Measurements from ENCODE around the gene ARL8A. TPM values are rescaled to one million over a fixed set of nuclear protein-coding genes. Genes with fewer than 3 reads are reported as not detected.

Gene ARL8A
- polyA plus RNA-seq, 2 of the 4 experiments (the other 2 are of a cell fraction), result 23.4 to 49.8 TPM

- TF ChIP-seq RAD21 (conservative IDR thresholded peaks at IDR 0.05 in 1 of 2, IDR thresholded peaks at IDR 0.05 in 1 of 2) (no peak), MYC (IDR thresholded peaks at IDR 0.05; ENCODE audit: borderline replicate concordance, low read length) (no peak), FOSL2 (IDR thresholded peaks at IDR 0.05) (no peak; the same call in 1 of the 2 replicates), FOSL2 (CRISPR knock-in tag; IDR thresholded peaks at IDR 0.05) (peak; percentile 85), CEBPB (IDR thresholded peaks at IDR 0.05) (peak; percentile 10 to 26; a peak in 1 of 4 replicates)
Observed at GRCh38 chr1:202106340-202107254, 37.9 kb downstream of the ARL8A start (continued).

GRCh38 chr1:202105571-202106339 lies 38.8 kb downstream of the ARL8A start:
- Histone ChIP-seq H3K27ac (peak overlapping the region; percentile 91 to 94), H3K4me1 (peaks cover 66% of the 10 kb centered on the region), H3K9me3 (no peaks in the 10 kb centered on the region), H3K4me3 (no peak overlapping the region), H3K4me2 (peak overlapping the region; percentile 79)
- ChIA-PET POLR2A (interaction anchor here (0.9 to 5.5 kb wide), 6 partner anchors 43 to 95 kb away, joined by 3 to 69 read pairs (median 8); partner anchors contain the start of gene ELF3), CTCF (interaction anchor here (0.7 to 6.2 kb wide), 13 partner anchors 13 to 670 kb away, joined by 3 to 55 read pairs (median 3); partner anchors contain the start of gene ELF3)
- WGBS (ENCODE audit: missing lambda C conversion rate), result 11% methylated on average over 9 of the region's 10 CpGs
- DNase-seq (ENCODE audit: low read depth in 1 of 2, low spot score in 1 of 2) (peak; percentile 91 to 93), ATAC-seq (peak; percentile 85 to 89), FAIRE-seq (no peak)
- TF ChIP-seq EHMT2 (IDR thresholded peaks at IDR 0.05; ENCODE audit: low read depth) (no peak), CBX2 (IDR thresholded peaks at IDR 0.05; ENCODE audit: borderline replicate concordance, low read depth) (no peak), E2F6 (IDR thresholded peaks at IDR 0.05; ENCODE audit: borderline replicate concordance, low read depth) (peak; percentile 10; the same call in 1 of the 2 replicates), FOSL2 (IDR thresholded peaks at IDR 0.05) (0 out of 2 replicates have a peak, but pooled peaks have one; percentile 3), FOSL2 (CRISPR knock-in tag; IDR thresholded peaks at IDR 0.05) (peak; percentile 67), MAZ (IDR thresholded peaks at IDR 0.05; ENCODE audit: borderline replicate concordance, low read depth, low read length) (no peak), BHLHE40 (IDR thresholded peaks at IDR 0.05; ENCODE audit: low read depth, low read length) (no peak), GATA3 (IDR thresholded peaks at IDR 0.05; ENCODE audit: borderline replicate concordance) (peak; percentile 32; the same call in 1 of the 2 replicates), BCL3 (IDR thresholded peaks at IDR 0.05) (peak; percentile 39; the same call in 1 of the 3 replicates), MAFK (IDR thresholded peaks at IDR 0.05; ENCODE audit: partially characterized antibody) (peak; percentile 53), HOXB5 (CRISPR knock-in tag; IDR thresholded peaks at IDR 0.05) (no peak), CHD4 (IDR thresholded peaks at IDR 0.05; ENCODE audit: borderline replicate concordance) (no peak), JUNB (IDR thresholded peaks at IDR 0.05) (0 out of 2 replicates have a peak, but pooled peaks have one; percentile 16), HMGXB4 (CRISPR knock-in tag; IDR thresholded peaks at IDR 0.05; ENCODE audit: borderline replicate concordance) (no peak), RAD21 (conservative IDR thresholded peaks at IDR 0.05 in 1 of 2, IDR thresholded peaks at IDR 0.05 in 1 of 2) (0 out of 5 replicates have a peak, but pooled peaks of 1 of the 2 experiments have one; percentile 11), JUN (IDR thresholded peaks at IDR 0.05) (peak; percentile 21 to 52; a peak in 3 of 5 replicates), HES2 (IDR thresholded peaks at IDR 0.05) (no peak), HDAC2 (IDR thresholded peaks at IDR 0.05) (no peak), MYC (IDR thresholded peaks at IDR 0.05; ENCODE audit: borderline replicate concordance, low read length) (no peak), ELK1 (IDR thresholded peaks at IDR 0.05; ENCODE audit: low read depth, low read length) (no peak), HOXA7 (CRISPR knock-in tag; IDR thresholded peaks at IDR 0.05) (no peak), ZNF302 (CRISPR knock-in tag; IDR thresholded peaks at IDR 0.05) (no peak), NR3C1 (IDR thresholded peaks at IDR 0.05) (no peak), CBX8 (IDR thresholded peaks at IDR 0.05) (no peak), ATOH8 (CRISPR knock-in tag; IDR thresholded peaks at IDR 0.05; ENCODE audit: low read depth) (no peak), CEBPB (IDR thresholded peaks at IDR 0.05) (no peak), MAX (IDR thresholded peaks at IDR 0.05) (no peak)

Data from A549 (cell line).